ENCODE data around the gene EFNB3. TPM values are rescaled to one million over a fixed set of nuclear protein-coding genes. Genes with fewer than 3 reads are reported as not detected.

EFNB3 gene
- polyA plus RNA-seq, 2 donors: 0.67 to 1.3 TPM

DNA sequence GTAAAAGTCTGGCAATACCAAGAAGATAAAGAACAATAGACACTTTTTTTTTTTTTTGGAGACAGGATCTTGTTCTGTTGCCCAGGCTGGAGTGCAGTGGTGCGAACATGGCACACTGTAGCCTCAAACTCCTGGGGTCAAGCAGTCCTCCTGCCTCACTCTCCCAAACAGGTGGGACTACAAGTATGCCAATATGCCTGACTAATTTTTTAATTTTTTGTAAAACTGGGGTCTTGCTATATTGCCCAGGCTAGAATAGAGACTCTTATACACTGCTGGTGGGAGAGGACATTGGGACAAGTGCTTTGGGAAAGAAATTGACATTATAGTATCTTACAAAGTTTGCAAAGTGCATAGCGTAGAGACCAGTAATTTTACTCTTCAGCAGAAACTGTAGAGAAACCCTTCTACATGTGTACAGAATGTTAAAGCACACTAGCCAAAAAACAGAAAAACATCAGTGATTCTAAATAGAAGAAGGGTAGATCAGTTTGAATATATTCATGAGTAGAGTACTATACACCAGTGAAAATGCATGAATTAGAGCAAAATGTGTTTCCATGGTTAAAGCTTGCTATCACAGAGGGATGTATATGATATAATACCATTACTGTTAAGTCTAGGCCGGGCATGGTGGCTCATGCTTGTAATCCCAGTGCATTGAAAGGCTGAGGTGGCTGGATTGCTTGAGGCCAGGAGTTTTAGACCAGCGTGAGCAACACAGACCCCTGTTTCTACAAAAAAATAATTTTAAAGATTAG lies 7.0 kb upstream of the EFNB3 start:
- Histone ChIP-seq H3K27me3 (ENCODE audit: control insufficient read depth in 1 of 2, insufficient read depth in 2 of 2, low read length in 2 of 2) (no peaks in the 10 kb centered on the region), H3K4me3 (ENCODE audit: low read depth in 1 of 2, low read length in 2 of 2) (no peak overlapping the region), H3K36me3 (ENCODE audit: control insufficient read depth in 2 of 2, insufficient read depth in 2 of 2, low read length in 1 of 2) (peaks cover 11 to 12% of the 10 kb centered on the region in 2 donors), H3K9me3 (ENCODE audit: control insufficient read depth in 2 of 2, insufficient read depth in 1 of 2, low read depth in 1 of 2, low read length in 1 of 2) (no peaks in the 10 kb centered on the region), H3K27ac (ENCODE audit: low read depth in 2 of 2, low read length in 1 of 2) (no peak overlapping the region), H3K4me1 (ENCODE audit: control insufficient read depth in 2 of 2, insufficient read depth in 2 of 2, low read length in 1 of 2) (no peaks in the 10 kb centered on the region)
- 93 to 97% methylated on average over 4 of the region's 4 CpGs for WGBS, 2 donors

- H3K4me1 ChIP-seq (ENCODE audit: control insufficient read depth in 2 of 2, insufficient read depth in 2 of 2, low read length in 1 of 2): peaks cover 0 to 9% of the 10 kb centered on the region in 2 donors
- H3K27ac ChIP-seq (ENCODE audit: low read depth in 2 of 2, low read length in 1 of 2): no peak overlapping the region
- peaks cover 0 to 5% of the 10 kb centered on the region in 2 donors for H3K27me3 ChIP-seq (ENCODE audit: control insufficient read depth in 1 of 2, insufficient read depth in 2 of 2, low read length in 2 of 2)
- H3K36me3 ChIP-seq (ENCODE audit: control insufficient read depth in 2 of 2, insufficient read depth in 2 of 2, low read length in 1 of 2): peaks cover 8 to 12% of the 10 kb centered on the region in 2 donors
- H3K9me3 ChIP-seq (ENCODE audit: control insufficient read depth in 2 of 2, insufficient read depth in 1 of 2, low read depth in 1 of 2, low read length in 1 of 2): no peaks in the 10 kb centered on the region
- H3K4me3 ChIP-seq (ENCODE audit: low read depth in 1 of 2, low read length in 2 of 2): no peak overlapping the region
- 94% methylated on average over 7 of the region's 7 CpGs for WGBS, 2 donors
Measured at GRCh38 chr17:7700510-7700909, 4.5 kb upstream of the EFNB3 start.

DNA sequence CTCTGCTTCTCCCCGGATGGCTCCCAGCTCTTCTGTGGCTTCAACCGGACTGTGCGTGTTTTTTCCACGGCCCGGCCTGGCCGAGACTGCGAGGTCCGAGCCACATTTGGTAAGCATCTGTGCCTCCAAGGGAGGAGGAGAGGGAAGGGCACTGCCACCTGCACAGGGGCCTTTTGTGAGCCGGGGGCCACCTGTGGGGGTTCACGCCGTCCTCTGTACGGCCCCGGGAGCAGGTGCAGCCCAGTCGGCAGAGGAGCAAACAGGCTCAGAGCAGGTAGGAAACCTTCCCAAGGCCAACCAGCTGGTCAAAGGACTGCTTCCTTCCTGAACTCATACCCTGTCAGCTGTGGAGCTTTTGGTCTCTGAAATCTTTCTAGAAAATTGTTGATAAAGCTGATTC lies 3.3 kb upstream of the EFNB3 start:
- H3K4me3 ChIP-seq (ENCODE audit: low read depth in 1 of 2, low read length in 2 of 2): no peak overlapping the region
- WGBS, 2 donors: 91 to 94% methylated on average over 14 of the region's 14 CpGs
- peaks cover 0 to 5% of the 10 kb centered on the region in 2 donors for H3K27me3 ChIP-seq (ENCODE audit: control insufficient read depth in 1 of 2, insufficient read depth in 2 of 2, low read length in 2 of 2)
- H3K27ac ChIP-seq (ENCODE audit: low read depth in 2 of 2, low read length in 1 of 2): no peak overlapping the region
- H3K9me3 ChIP-seq (ENCODE audit: control insufficient read depth in 2 of 2, insufficient read depth in 1 of 2, low read depth in 1 of 2, low read length in 1 of 2): no peaks in the 10 kb centered on the region
- H3K4me1 ChIP-seq (ENCODE audit: control insufficient read depth in 2 of 2, insufficient read depth in 2 of 2, low read length in 1 of 2): peaks cover 0 to 9% of the 10 kb centered on the region in 2 donors
- H3K36me3 ChIP-seq (ENCODE audit: control insufficient read depth in 2 of 2, insufficient read depth in 2 of 2, low read length in 1 of 2): peaks cover 8 to 12% of the 10 kb centered on the region in 2 donors

- Histone ChIP-seq H3K4me1 (ENCODE audit: control insufficient read depth in 2 of 2, insufficient read depth in 2 of 2, low read length in 1 of 2) (peaks cover 0 to 9% of the 10 kb centered on the region in 2 donors), H3K4me3 (ENCODE audit: low read depth in 1 of 2, low read length in 2 of 2) (no peak overlapping the region), H3K9me3 (ENCODE audit: control insufficient read depth in 2 of 2, insufficient read depth in 1 of 2, low read depth in 1 of 2, low read length in 1 of 2) (no peaks in the 10 kb centered on the region), H3K36me3 (ENCODE audit: control insufficient read depth in 2 of 2, insufficient read depth in 2 of 2, low read length in 1 of 2) (peaks cover 8 to 12% of the 10 kb centered on the region in 2 donors), H3K27me3 (ENCODE audit: control insufficient read depth in 1 of 2, insufficient read depth in 2 of 2, low read length in 2 of 2) (peaks cover 0 to 5% of the 10 kb centered on the region in 2 donors), H3K27ac (ENCODE audit: low read depth in 2 of 2, low read length in 1 of 2) (no peak overlapping the region)
- WGBS, 2 donors: 89 to 91% methylated on average over 13 of the region's 13 CpGs
Measured at GRCh38 chr17:7702776-7703175, 2.2 kb upstream of the EFNB3 start.

- Histone ChIP-seq H3K27me3 (ENCODE audit: control insufficient read depth in 1 of 2, insufficient read depth in 2 of 2, low read length in 2 of 2) (peaks cover 0 to 5% of the 10 kb centered on the region in 2 donors), H3K4me1 (ENCODE audit: control insufficient read depth in 2 of 2, insufficient read depth in 2 of 2, low read length in 1 of 2) (peaks cover 0 to 9% of the 10 kb centered on the region in 2 donors), H3K9me3 (ENCODE audit: control insufficient read depth in 2 of 2, insufficient read depth in 1 of 2, low read depth in 1 of 2, low read length in 1 of 2) (no peaks in the 10 kb centered on the region), H3K36me3 (ENCODE audit: control insufficient read depth in 2 of 2, insufficient read depth in 2 of 2, low read length in 1 of 2) (peaks cover 8 to 12% of the 10 kb centered on the region in 2 donors), H3K27ac (ENCODE audit: low read depth in 2 of 2, low read length in 1 of 2) (no peak overlapping the region), H3K4me3 (ENCODE audit: low read depth in 1 of 2, low read length in 2 of 2) (no peak overlapping the region)
- 28 to 34% methylated on average over 24 of the region's 24 CpGs for WGBS, 2 donors
Measured at GRCh38 chr17:7703584-7704479, 1.2 kb upstream of the EFNB3 start.

DNA sequence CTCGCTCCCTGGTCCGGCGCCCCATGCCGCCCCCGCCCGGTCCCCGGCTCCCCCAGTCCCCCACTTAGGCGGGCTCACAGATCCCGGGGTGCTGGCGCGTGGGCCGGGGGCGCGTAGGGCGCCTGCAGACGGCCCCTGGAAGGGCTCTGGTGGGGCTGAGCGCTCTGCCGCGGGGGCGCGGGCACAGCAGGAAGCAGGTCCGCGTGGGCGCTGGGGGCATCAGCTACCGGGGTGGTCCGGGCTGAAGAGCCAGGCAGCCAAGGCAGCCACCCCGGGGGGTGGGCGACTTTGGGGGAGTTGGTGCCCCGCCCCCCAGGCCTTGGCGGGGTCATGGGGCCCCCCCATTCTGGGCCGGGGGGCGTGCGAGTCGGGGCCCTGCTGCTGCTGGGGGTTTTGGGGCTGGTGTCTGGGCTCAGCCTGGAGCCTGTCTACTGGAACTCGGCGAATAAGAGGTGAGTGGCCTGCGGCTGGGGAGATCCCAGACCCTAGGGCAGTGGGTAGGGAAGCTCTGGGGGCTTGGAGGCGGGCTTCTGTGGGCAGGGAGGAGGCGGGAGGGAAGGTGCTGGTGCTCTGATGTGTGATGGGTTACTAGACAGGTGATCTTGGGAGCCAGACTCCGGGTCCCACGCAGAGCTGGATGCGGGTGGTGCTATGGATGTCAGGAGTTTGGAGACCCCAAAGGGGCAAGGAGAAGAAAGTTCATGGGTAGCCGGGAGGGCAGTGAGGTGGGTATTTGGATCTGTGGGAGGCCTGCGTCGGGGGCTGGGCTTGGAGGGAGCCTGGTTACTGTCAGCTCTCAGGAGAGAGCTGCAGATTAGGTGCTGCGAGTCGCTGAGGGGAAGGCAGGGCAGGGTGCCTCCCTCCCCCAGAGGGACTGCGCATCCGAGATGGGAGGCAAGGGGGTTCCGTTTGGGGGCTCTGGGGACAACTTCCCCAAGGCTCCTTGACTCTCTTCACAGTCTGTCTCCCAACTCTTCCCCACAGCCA lies 560 bp downstream of the EFNB3 start:
- H3K36me3 ChIP-seq (ENCODE audit: control insufficient read depth in 2 of 2, insufficient read depth in 2 of 2, low read length in 1 of 2): peaks cover 8 to 10% of the 10 kb centered on the region in 2 donors
- peaks cover 2 to 9% of the 10 kb centered on the region in 2 donors for H3K4me1 ChIP-seq (ENCODE audit: control insufficient read depth in 2 of 2, insufficient read depth in 2 of 2, low read length in 1 of 2)
- no peaks in the 10 kb centered on the region for H3K9me3 ChIP-seq (ENCODE audit: control insufficient read depth in 2 of 2, insufficient read depth in 1 of 2, low read depth in 1 of 2, low read length in 1 of 2)
- peaks cover 0 to 5% of the 10 kb centered on the region in 2 donors for H3K27me3 ChIP-seq (ENCODE audit: control insufficient read depth in 1 of 2, insufficient read depth in 2 of 2, low read length in 2 of 2)
- H3K27ac ChIP-seq (ENCODE audit: low read depth in 2 of 2, low read length in 1 of 2): no peak overlapping the region
- H3K4me3 ChIP-seq (ENCODE audit: low read depth in 1 of 2, low read length in 2 of 2): peak overlapping the region; percentile 17 to 31
- WGBS, 2 donors: 3 to 5% methylated on average over 46 to 50 of the region's 50 CpGs

- 83 to 94% methylated on average over 3 of the region's 3 CpGs for WGBS, 2 donors
- Histone ChIP-seq H3K27ac (ENCODE audit: low read depth in 2 of 2, low read length in 1 of 2) (no peak overlapping the region), H3K9me3 (ENCODE audit: control insufficient read depth in 2 of 2, insufficient read depth in 1 of 2, low read depth in 1 of 2, low read length in 1 of 2) (no peaks in the 10 kb centered on the region), H3K4me1 (ENCODE audit: control insufficient read depth in 2 of 2, insufficient read depth in 2 of 2, low read length in 1 of 2) (peaks cover 2 to 9% of the 10 kb centered on the region in 2 donors), H3K27me3 (ENCODE audit: control insufficient read depth in 1 of 2, insufficient read depth in 2 of 2, low read length in 2 of 2) (peaks cover 0 to 5% of the 10 kb centered on the region in 2 donors), H3K4me3 (ENCODE audit: low read depth in 1 of 2, low read length in 2 of 2) (no peak overlapping the region), H3K36me3 (ENCODE audit: control insufficient read depth in 2 of 2, insufficient read depth in 2 of 2, low read length in 1 of 2) (peaks cover 3 to 4% of the 10 kb centered on the region in 2 donors)
Measured at GRCh38 chr17:7706631-7707354, 1.8 kb downstream of the EFNB3 start.

DNA sequence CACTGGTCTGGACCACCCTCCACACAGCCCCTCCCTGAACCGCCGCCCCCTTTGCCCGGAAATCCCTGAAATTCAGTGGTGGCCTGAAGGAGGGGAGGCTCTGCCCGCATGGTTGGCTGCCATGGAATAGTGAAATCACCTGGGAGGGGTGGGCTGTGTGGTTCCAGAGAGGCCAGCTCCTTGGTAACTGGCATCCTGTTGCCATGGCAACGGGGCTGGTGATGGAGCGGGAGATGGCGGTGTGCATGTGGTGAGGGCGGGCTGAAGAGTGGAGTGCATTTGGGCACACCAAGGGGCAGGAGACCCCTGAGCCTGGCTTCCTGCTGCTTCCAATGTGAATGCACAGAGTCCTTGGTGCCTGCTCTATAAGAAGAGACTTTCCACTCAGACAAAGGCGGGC lies 2.4 kb downstream of the EFNB3 start:
- no peaks in the 10 kb centered on the region for H3K9me3 ChIP-seq (ENCODE audit: control insufficient read depth in 2 of 2, insufficient read depth in 1 of 2, low read depth in 1 of 2, low read length in 1 of 2)
- no peak overlapping the region for H3K27ac ChIP-seq (ENCODE audit: low read depth in 2 of 2, low read length in 1 of 2)
- peaks cover 0 to 4% of the 10 kb centered on the region in 2 donors for H3K36me3 ChIP-seq (ENCODE audit: control insufficient read depth in 2 of 2, insufficient read depth in 2 of 2, low read length in 1 of 2)
- H3K27me3 ChIP-seq (ENCODE audit: control insufficient read depth in 1 of 2, insufficient read depth in 2 of 2, low read length in 2 of 2): peaks cover 0 to 5% of the 10 kb centered on the region in 2 donors
- 80 to 82% methylated on average over 9 of the region's 9 CpGs for WGBS, 2 donors
- peaks cover 2 to 9% of the 10 kb centered on the region in 2 donors for H3K4me1 ChIP-seq (ENCODE audit: control insufficient read depth in 2 of 2, insufficient read depth in 2 of 2, low read length in 1 of 2)
- H3K4me3 ChIP-seq (ENCODE audit: low read depth in 1 of 2, low read length in 2 of 2): no peak overlapping the region
